ENCODE data around the gene LINGO3.

DNA sequence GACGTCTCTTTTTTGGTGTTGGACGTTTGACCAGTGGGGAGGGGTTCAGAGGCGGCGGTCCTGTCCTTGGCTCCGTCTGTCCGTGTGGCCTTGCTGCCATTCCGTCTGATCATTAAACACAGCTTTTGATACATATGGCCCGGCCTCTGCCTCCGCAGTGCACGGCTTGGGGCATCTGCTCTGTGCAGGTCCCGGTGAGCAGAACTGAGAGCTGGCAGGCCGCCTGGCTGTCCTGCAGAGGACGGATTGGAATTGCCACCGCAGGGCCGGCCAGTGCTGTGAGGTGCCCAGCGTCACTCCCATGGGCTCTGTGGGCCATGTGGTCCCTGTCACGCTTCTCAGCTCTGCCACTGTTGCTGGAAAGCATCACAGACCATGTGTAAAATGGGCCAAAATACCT lies 46.7 kb upstream of the LINGO3 start:
- no peak for TF ChIP-seq MXD4 (CRISPR knock-in tag; IDR thresholded peaks at IDR 0.05; ENCODE audit: borderline replicate concordance)
- no peak for TF ChIP-seq ZNF396 (CRISPR knock-in tag; IDR thresholded peaks at IDR 0.05; ENCODE audit: borderline replicate concordance)
- TF ChIP-seq CTCF (IDR thresholded peaks at IDR 0.05), result no peak
- TF ChIP-seq, protein P1, sequence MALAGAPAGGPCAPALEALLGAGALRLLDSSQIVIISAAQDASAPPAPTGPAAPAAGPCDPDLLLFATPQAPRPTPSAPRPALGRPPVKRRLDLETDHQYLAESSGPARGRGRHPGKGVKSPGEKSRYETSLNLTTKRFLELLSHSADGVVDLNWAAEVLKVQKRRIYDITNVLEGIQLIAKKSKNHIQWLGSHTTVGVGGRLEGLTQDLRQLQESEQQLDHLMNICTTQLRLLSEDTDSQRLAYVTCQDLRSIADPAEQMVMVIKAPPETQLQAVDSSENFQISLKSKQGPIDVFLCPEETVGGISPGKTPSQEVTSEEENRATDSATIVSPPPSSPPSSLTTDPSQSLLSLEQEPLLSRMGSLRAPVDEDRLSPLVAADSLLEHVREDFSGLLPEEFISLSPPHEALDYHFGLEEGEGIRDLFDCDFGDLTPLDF (CRISPR knock-in tag; IDR thresholded peaks at IDR 0.05), result no peak
- no peak for TF ChIP-seq MAX (CRISPR knock-in tag; IDR thresholded peaks at IDR 0.05)
- no peak for TF ChIP-seq GABPB1 (CRISPR knock-in tag; IDR thresholded peaks at IDR 0.05)
- TF ChIP-seq NR2C2 (CRISPR knock-in tag; IDR thresholded peaks at IDR 0.05), result no peak
- TF ChIP-seq FOXP4 (CRISPR knock-in tag; IDR thresholded peaks at IDR 0.05), result no peak
- TF ChIP-seq, protein P2, sequence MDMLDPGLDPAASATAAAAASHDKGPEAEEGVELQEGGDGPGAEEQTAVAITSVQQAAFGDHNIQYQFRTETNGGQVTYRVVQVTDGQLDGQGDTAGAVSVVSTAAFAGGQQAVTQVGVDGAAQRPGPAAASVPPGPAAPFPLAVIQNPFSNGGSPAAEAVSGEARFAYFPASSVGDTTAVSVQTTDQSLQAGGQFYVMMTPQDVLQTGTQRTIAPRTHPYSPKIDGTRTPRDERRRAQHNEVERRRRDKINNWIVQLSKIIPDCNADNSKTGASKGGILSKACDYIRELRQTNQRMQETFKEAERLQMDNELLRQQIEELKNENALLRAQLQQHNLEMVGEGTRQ (CRISPR knock-in tag; IDR thresholded peaks at IDR 0.05), result no peak
- TF ChIP-seq FOXJ3 (CRISPR knock-in tag; IDR thresholded peaks at IDR 0.05; ENCODE audit: borderline replicate concordance), result no peak
